HG02870 (cell line): ENCODE measurements around the gene RREB1.

Source experiments
- ATAC-seq: cut with Tn5 transposase; IDR thresholded peaks from one replicate; pipeline ENCODE4 v1.9.1; 2021; ENCODE audit warnings: mild to moderate bottlenecking, moderate library complexity; ENCODE audit not compliant: unreplicated experiment

Gene RREB1

GRCh38 chr6:7189101-7189758 lies 81.5 kb downstream of the RREB1 start:
- ATAC-seq: no peak

- ATAC-seq: no peak
These were observed 83.0 kb downstream of the RREB1 start for GRCh38 chr6:7190791-7191190.

- no peak for ATAC-seq
These were observed 85.4 kb downstream of the RREB1 start for GRCh38 chr6:7193122-7193521.

- no peak for ATAC-seq
These were observed 86.9 kb downstream of the RREB1 start for GRCh38 chr6:7194657-7195056.

- ATAC-seq: no peak
These were observed 87.7 kb downstream of the RREB1 start for GRCh38 chr6:7195339-7196018.

GRCh38 chr6:7196019-7196402 lies 88.2 kb downstream of the RREB1 start:
- ATAC-seq: no peak

- no peak for ATAC-seq
These were observed 89.0 kb downstream of the RREB1 start for GRCh38 chr6:7196685-7197283.

GRCh38 chr6:7197747-7198146 lies 90.0 kb downstream of the RREB1 start:
- ATAC-seq: no peak

GRCh38 chr6:7198833-7199800 lies 91.4 kb downstream of the RREB1 start:
- no peak for ATAC-seq

GRCh38 chr6:7200598-7201443 lies 93.1 kb downstream of the RREB1 start:
- ATAC-seq: no peak

- ATAC-seq: no peak
These were observed 93.6 kb downstream of the RREB1 start for GRCh38 chr6:7201444-7201731.

GRCh38 chr6:7201732-7202541 lies 94.2 kb downstream of the RREB1 start:
- ATAC-seq: peak; percentile 96

GRCh38 chr6:7202950-7203349 lies 95.2 kb downstream of the RREB1 start:
- no peak for ATAC-seq

- no peak for ATAC-seq
These were observed 96.2 kb downstream of the RREB1 start for GRCh38 chr6:7203939-7204338.

- ATAC-seq: no peak
These were observed 97.0 kb downstream of the RREB1 start for GRCh38 chr6:7204726-7205125.

- no peak for ATAC-seq
These were observed 100.0 kb downstream of the RREB1 start for GRCh38 chr6:7207720-7208119.

GRCh38 chr6:7213416-7213815 lies 105.7 kb downstream of the RREB1 start:
- ATAC-seq: no peak

GRCh38 chr6:7214468-7214867 lies 106.7 kb downstream of the RREB1 start:
- ATAC-seq: no peak

GRCh38 chr6:7215131-7215530 lies 107.4 kb downstream of the RREB1 start:
- no peak for ATAC-seq

- no peak for ATAC-seq
These were observed 108.1 kb downstream of the RREB1 start for GRCh38 chr6:7215798-7216231.
